GM12873 (cell line): ENCODE measurements around the gene DUSP2.
A peak's percentile ranks its signal among the peaks of the same experiment; 100 is the strongest.

Experiments
- TF ChIP-seq, protein P1 (sequence below): IDR thresholded peaks from 2 replicates; pipeline ENCODE4 v1.5.1; 2012; ENCODE audit warnings: low read depth, mild to moderate bottlenecking, moderate library complexity, low read length, control low read depth; ENCODE audit not compliant: insufficient read depth; ENCODE audit errors: missing control alignments

The DUSP2 gene

GRCh38 chr2:96122391-96122790, 22.8 kb downstream of the DUSP2 start:
- TF ChIP-seq, protein P1, sequence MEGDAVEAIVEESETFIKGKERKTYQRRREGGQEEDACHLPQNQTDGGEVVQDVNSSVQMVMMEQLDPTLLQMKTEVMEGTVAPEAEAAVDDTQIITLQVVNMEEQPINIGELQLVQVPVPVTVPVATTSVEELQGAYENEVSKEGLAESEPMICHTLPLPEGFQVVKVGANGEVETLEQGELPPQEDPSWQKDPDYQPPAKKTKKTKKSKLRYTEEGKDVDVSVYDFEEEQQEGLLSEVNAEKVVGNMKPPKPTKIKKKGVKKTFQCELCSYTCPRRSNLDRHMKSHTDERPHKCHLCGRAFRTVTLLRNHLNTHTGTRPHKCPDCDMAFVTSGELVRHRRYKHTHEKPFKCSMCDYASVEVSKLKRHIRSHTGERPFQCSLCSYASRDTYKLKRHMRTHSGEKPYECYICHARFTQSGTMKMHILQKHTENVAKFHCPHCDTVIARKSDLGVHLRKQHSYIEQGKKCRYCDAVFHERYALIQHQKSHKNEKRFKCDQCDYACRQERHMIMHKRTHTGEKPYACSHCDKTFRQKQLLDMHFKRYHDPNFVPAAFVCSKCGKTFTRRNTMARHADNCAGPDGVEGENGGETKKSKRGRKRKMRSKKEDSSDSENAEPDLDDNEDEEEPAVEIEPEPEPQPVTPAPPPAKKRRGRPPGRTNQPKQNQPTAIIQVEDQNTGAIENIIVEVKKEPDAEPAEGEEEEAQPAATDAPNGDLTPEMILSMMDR: no peak

DNA sequence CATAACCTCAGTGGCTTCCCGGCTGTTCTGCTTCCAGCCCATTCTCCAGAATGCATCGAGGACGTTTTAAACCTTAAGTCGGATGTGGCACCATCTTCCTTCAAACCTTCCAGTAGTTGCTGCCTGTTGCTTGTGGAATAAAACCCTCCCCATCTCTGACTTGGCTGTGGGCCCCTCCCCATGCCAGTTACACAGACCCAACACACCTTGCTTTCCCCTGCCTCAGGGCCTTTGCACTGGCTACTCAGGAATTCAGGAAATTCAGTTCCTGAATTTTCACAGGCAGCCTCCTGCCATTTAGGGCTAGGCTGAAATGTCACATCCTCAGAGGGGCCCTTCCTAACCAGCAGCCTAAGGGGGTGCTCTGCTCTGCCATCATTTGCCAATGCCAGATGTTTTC, 23.8 kb downstream of the DUSP2 start:
- TF ChIP-seq, protein P1: no peak

GRCh38 chr2:96120991-96121390, 24.2 kb downstream of the DUSP2 start:
- TF ChIP-seq, protein P1: no peak

- TF ChIP-seq, protein P1: no peak
These were observed 25.0 kb downstream of the DUSP2 start for GRCh38 chr2:96120091-96120720.

DNA sequence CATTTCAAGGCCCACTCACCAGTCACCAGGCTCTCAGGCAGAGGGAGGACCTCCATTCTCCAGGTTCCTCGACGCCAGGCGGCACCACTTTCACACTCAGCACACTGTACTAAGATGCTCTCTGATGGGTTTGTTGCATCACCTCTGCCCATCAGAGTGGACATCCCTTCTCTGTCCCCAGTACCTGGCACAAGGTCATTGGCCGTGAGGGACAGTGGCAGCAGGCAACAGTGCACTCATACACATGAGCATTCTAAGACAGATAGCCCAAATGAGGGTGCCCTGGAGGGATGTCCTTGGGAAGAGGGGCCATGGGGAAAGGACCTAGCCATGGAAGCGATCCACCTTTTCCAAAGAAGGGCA, 25.9 kb downstream of the DUSP2 start:
- TF ChIP-seq, protein P1: no peak

DNA sequence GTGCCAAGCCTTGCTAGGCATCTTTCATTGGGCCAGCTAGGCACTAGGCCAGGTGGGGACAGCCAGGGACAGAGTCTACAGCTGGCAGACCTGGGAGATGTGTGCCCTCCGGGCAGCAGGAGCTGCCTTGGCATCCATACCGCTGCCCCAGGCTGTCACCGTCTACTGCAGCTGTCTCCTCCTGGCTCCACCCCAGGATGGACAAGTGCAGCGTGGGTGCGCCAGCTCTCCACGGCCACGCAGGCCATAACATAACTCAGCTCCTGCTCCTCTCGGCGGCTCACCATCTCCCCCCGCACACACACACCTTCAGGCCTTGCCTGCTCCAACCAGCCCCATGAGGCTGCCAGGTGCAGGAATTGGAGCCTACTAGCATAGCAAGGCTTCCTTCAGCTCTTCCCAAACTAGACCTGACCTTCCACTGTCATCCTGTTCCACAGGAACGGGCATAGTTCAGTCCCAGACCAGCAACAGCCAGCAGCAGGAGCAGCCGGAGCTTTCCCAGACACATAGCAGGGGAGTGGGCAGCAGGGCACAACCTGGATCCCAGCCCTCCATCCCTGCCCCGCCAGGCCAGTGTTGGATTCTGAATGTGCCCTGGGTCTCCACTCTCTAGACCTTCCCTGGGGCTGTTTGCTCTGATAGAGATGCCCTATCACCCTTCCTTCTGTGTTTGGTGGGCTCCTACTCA, 26.4 kb downstream of the DUSP2 start:
- TF ChIP-seq, protein P1: no peak

DNA sequence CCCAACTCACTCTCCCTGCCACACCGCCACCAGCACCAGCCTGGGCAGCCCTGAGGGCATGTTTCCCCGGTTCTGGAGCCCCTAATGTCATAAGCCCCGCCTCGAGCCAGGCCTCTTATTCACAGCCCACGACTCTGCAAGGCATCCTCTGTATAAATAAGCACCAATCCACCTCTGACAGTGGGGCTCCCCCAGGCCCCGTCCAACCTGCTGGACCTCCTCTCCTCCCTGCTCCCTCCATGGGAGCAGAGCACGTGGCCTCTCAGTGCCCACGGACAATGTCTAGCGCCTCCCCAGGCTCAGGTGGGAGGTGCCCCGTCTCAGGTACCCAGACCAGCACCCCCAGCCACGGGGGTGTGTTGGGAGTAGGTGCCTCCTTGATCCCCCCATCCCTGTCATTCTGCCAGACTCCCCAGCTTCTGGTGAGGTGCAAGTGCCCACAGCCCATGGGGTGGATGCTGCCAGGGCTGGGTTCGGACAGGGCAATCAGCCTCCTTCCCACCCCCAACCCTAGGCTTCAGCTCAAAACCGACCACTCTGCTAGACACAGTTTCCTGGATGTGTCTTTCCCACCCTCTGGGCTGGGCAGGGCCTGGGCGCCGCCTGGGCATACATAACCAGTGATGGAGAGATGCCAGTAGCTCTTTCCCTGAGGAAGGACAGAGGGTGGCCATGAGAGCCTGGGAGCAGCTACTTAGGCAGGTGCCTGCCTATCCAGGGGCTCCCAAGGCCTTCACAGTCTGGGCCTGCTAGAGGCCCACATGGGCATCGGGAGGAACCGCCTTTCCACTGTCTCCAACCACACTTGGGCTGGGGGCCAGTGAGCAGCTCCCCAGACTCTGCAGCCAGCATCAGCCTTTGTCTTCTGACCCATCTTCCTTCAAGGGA, 27.3 kb downstream of the DUSP2 start:
- TF ChIP-seq, protein P1: peak; percentile 22
